ENCODE results near the gene BABAM2. TPM values are rescaled to one million over a fixed set of nuclear protein-coding genes. Genes with fewer than 3 reads are reported as not detected.

The BABAM2 gene
- 10 to 100 TPM in 1 of 2 donors, 1 to 10 TPM in 1; 9.1 to 18.0 TPM for polyA plus RNA-seq

GRCh38 chr2:27890146-27890923, at the start of gene BABAM2, which contains the start of gene RBKS:
Gene BABAM2 (plus strand): TSS chr2:27890729. CDS start chr2:27894557, 3,828 bp downstream.
Gene RBKS (minus strand): TSS chr2:27890387. CDS start chr2:27890345, 42 bp downstream.
- no peaks in the 10 kb centered on the region for H3K9me3 ChIP-seq (ENCODE audit: control insufficient read depth in 2 of 2, insufficient read depth in 1 of 2, low read depth in 1 of 2, low read length in 1 of 2)
- H3K4me3 ChIP-seq (ENCODE audit: low read depth in 1 of 2, low read length in 2 of 2) = peak within 1 kb of the TSS; percentile 87 to 96
- 0 to 1% methylated on average over 79 of the region's 79 CpGs for WGBS, 2 donors
- no peaks in the 10 kb centered on the region for H3K4me1 ChIP-seq (ENCODE audit: control insufficient read depth in 2 of 2, insufficient read depth in 2 of 2, low read length in 1 of 2)
- no peaks in the 10 kb centered on the region for H3K27me3 ChIP-seq (ENCODE audit: control insufficient read depth in 1 of 2, insufficient read depth in 2 of 2, low read length in 2 of 2)
- H3K27ac ChIP-seq (ENCODE audit: low read depth in 2 of 2, low read length in 1 of 2) = peak within 1 kb of the TSS; percentile 93 to 97
- H3K36me3 ChIP-seq (ENCODE audit: control insufficient read depth in 2 of 2, insufficient read depth in 2 of 2, low read length in 1 of 2) = peaks cover 0 to 4% of the 10 kb centered on the region in 2 donors

- 75 to 89% methylated on average over 5 of the region's 5 CpGs for WGBS, 2 donors
- Histone ChIP-seq H3K4me3 (ENCODE audit: low read depth in 1 of 2, low read length in 2 of 2) (no peak overlapping the region), H3K9me3 (ENCODE audit: control insufficient read depth in 2 of 2, insufficient read depth in 1 of 2, low read depth in 1 of 2, low read length in 1 of 2) (no peaks in the 10 kb centered on the region)
Measured at GRCh38 chr2:27842894-27843293, 47.6 kb upstream of the BABAM2 start.

GRCh38 chr2:27843992-27844391, 46.5 kb upstream of the BABAM2 start:
- Histone ChIP-seq H3K27ac (ENCODE audit: low read depth in 2 of 2, low read length in 1 of 2) (no peak overlapping the region), H3K4me1 (ENCODE audit: control insufficient read depth in 2 of 2, insufficient read depth in 2 of 2, low read length in 1 of 2) (no peaks in the 10 kb centered on the region), H3K36me3 (ENCODE audit: control insufficient read depth in 2 of 2, insufficient read depth in 2 of 2, low read length in 1 of 2) (no peaks in the 10 kb centered on the region), H3K4me3 (ENCODE audit: low read depth in 1 of 2, low read length in 2 of 2) (no peak overlapping the region), H3K27me3 (ENCODE audit: control insufficient read depth in 1 of 2, insufficient read depth in 2 of 2, low read length in 2 of 2) (no peaks in the 10 kb centered on the region), H3K9me3 (ENCODE audit: control insufficient read depth in 2 of 2, insufficient read depth in 1 of 2, low read depth in 1 of 2, low read length in 1 of 2) (no peaks in the 10 kb centered on the region)
- WGBS, 2 donors = 86 to 89% methylated on average over 7 of the region's 7 CpGs

More at GRCh38 chr2:27842894-27843293, 47.6 kb upstream of the BABAM2 start:
- Histone ChIP-seq H3K27me3 (ENCODE audit: control insufficient read depth in 1 of 2, insufficient read depth in 2 of 2, low read length in 2 of 2) (no peaks in the 10 kb centered on the region), H3K36me3 (ENCODE audit: control insufficient read depth in 2 of 2, insufficient read depth in 2 of 2, low read length in 1 of 2) (no peaks in the 10 kb centered on the region), H3K4me1 (ENCODE audit: control insufficient read depth in 2 of 2, insufficient read depth in 2 of 2, low read length in 1 of 2) (no peaks in the 10 kb centered on the region), H3K27ac (ENCODE audit: low read depth in 2 of 2, low read length in 1 of 2) (no peak overlapping the region)

GRCh38 chr2:27844821-27845255, 45.7 kb upstream of the BABAM2 start:
- no peaks in the 10 kb centered on the region for H3K9me3 ChIP-seq (ENCODE audit: control insufficient read depth in 2 of 2, insufficient read depth in 1 of 2, low read depth in 1 of 2, low read length in 1 of 2)
- no peaks in the 10 kb centered on the region for H3K4me1 ChIP-seq (ENCODE audit: control insufficient read depth in 2 of 2, insufficient read depth in 2 of 2, low read length in 1 of 2)
- no peak overlapping the region for H3K4me3 ChIP-seq (ENCODE audit: low read depth in 1 of 2, low read length in 2 of 2)
- no peak overlapping the region for H3K27ac ChIP-seq (ENCODE audit: low read depth in 2 of 2, low read length in 1 of 2)
- no peaks in the 10 kb centered on the region for H3K36me3 ChIP-seq (ENCODE audit: control insufficient read depth in 2 of 2, insufficient read depth in 2 of 2, low read length in 1 of 2)
- 44 to 57% methylated on average over 4 of the region's 4 CpGs for WGBS, 2 donors
- H3K27me3 ChIP-seq (ENCODE audit: control insufficient read depth in 1 of 2, insufficient read depth in 2 of 2, low read length in 2 of 2) = no peaks in the 10 kb centered on the region

DNA sequence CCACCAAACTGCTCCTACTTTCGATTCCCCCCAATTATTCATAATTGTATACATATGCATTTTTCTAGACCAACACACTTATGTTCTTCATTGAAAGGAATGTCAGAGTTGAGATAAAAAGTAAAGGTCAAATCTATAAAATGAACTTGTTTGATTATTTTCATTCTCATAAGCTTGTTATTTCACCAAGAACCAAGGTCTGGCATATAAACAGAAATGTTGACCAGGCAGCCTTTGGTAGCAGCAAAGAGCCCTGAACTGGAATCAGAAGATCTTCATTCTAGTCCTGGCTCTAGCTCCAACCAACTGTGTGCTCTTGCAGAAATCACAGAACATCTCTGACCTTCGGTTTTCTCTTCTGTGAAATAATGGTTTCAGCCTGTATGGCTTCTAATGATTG, 43.2 kb upstream of the BABAM2 start:
- 91 to 95% methylated on average over 2 of the region's 2 CpGs for WGBS, 2 donors
- Histone ChIP-seq H3K27me3 (ENCODE audit: control insufficient read depth in 1 of 2, insufficient read depth in 2 of 2, low read length in 2 of 2) (no peaks in the 10 kb centered on the region), H3K9me3 (ENCODE audit: control insufficient read depth in 2 of 2, insufficient read depth in 1 of 2, low read depth in 1 of 2, low read length in 1 of 2) (no peaks in the 10 kb centered on the region), H3K4me1 (ENCODE audit: control insufficient read depth in 2 of 2, insufficient read depth in 2 of 2, low read length in 1 of 2) (no peaks in the 10 kb centered on the region), H3K4me3 (ENCODE audit: low read depth in 1 of 2, low read length in 2 of 2) (no peak overlapping the region), H3K36me3 (ENCODE audit: control insufficient read depth in 2 of 2, insufficient read depth in 2 of 2, low read length in 1 of 2) (no peaks in the 10 kb centered on the region), H3K27ac (ENCODE audit: low read depth in 2 of 2, low read length in 1 of 2) (no peak overlapping the region)

GRCh38 chr2:27849558-27850205, 40.8 kb upstream of the BABAM2 start:
- 96 to 97% methylated on average over 3 of the region's 3 CpGs for WGBS, 2 donors
- no peaks in the 10 kb centered on the region for H3K9me3 ChIP-seq (ENCODE audit: control insufficient read depth in 2 of 2, insufficient read depth in 1 of 2, low read depth in 1 of 2, low read length in 1 of 2)

DNA sequence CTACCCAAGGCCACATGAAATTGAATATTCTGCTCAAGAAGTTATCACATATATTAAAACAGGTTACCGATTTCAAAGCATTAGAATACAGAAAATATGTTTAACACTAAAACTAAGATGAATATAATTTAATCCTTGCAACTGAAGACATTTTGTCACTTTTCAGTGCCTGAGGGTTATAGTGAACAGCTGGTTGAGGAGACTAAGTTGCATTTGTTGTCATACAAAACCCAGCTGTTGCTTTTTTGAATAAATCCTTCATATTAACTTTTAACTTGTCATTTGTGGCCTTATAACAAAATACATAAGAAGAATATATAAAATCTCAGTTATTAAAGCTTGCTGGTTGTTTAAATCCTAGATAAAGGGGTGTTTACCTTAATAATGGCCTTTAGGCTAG, 37.8 kb upstream of the BABAM2 start:
- no peaks in the 10 kb centered on the region for H3K9me3 ChIP-seq (ENCODE audit: control insufficient read depth in 2 of 2, insufficient read depth in 1 of 2, low read depth in 1 of 2, low read length in 1 of 2)
- H3K27ac ChIP-seq (ENCODE audit: low read depth in 2 of 2, low read length in 1 of 2) = no peak overlapping the region
- H3K36me3 ChIP-seq (ENCODE audit: control insufficient read depth in 2 of 2, insufficient read depth in 2 of 2, low read length in 1 of 2) = no peaks in the 10 kb centered on the region
- 91 to 96% methylated on average over 1 of the region's 1 CpG for WGBS, 2 donors
- no peaks in the 10 kb centered on the region for H3K4me1 ChIP-seq (ENCODE audit: control insufficient read depth in 2 of 2, insufficient read depth in 2 of 2, low read length in 1 of 2)
- H3K4me3 ChIP-seq (ENCODE audit: low read depth in 1 of 2, low read length in 2 of 2) = no peak overlapping the region
- no peaks in the 10 kb centered on the region for H3K27me3 ChIP-seq (ENCODE audit: control insufficient read depth in 1 of 2, insufficient read depth in 2 of 2, low read length in 2 of 2)

More at GRCh38 chr2:27849558-27850205, 40.8 kb upstream of the BABAM2 start:
- no peaks in the 10 kb centered on the region for H3K36me3 ChIP-seq (ENCODE audit: control insufficient read depth in 2 of 2, insufficient read depth in 2 of 2, low read length in 1 of 2)
- no peaks in the 10 kb centered on the region for H3K27me3 ChIP-seq (ENCODE audit: control insufficient read depth in 1 of 2, insufficient read depth in 2 of 2, low read length in 2 of 2)
- H3K27ac ChIP-seq (ENCODE audit: low read depth in 2 of 2, low read length in 1 of 2) = no peak overlapping the region
- H3K4me1 ChIP-seq (ENCODE audit: control insufficient read depth in 2 of 2, insufficient read depth in 2 of 2, low read length in 1 of 2) = no peaks in the 10 kb centered on the region
- no peak overlapping the region for H3K4me3 ChIP-seq (ENCODE audit: low read depth in 1 of 2, low read length in 2 of 2)

GRCh38 chr2:27854229-27854862, 36.2 kb upstream of the BABAM2 start:
- Histone ChIP-seq H3K27me3 (ENCODE audit: control insufficient read depth in 1 of 2, insufficient read depth in 2 of 2, low read length in 2 of 2) (no peaks in the 10 kb centered on the region), H3K9me3 (ENCODE audit: control insufficient read depth in 2 of 2, insufficient read depth in 1 of 2, low read depth in 1 of 2, low read length in 1 of 2) (no peaks in the 10 kb centered on the region), H3K27ac (ENCODE audit: low read depth in 2 of 2, low read length in 1 of 2) (no peak overlapping the region), H3K4me1 (ENCODE audit: control insufficient read depth in 2 of 2, insufficient read depth in 2 of 2, low read length in 1 of 2) (no peaks in the 10 kb centered on the region), H3K36me3 (ENCODE audit: control insufficient read depth in 2 of 2, insufficient read depth in 2 of 2, low read length in 1 of 2) (no peaks in the 10 kb centered on the region), H3K4me3 (ENCODE audit: low read depth in 1 of 2, low read length in 2 of 2) (no peak overlapping the region)
- WGBS, 2 donors = 53 to 84% methylated on average over 3 of the region's 3 CpGs

- H3K27ac ChIP-seq (ENCODE audit: low read depth in 2 of 2, low read length in 1 of 2) = no peak overlapping the region
- no peaks in the 10 kb centered on the region for H3K36me3 ChIP-seq (ENCODE audit: control insufficient read depth in 2 of 2, insufficient read depth in 2 of 2, low read length in 1 of 2)
- no peaks in the 10 kb centered on the region for H3K27me3 ChIP-seq (ENCODE audit: control insufficient read depth in 1 of 2, insufficient read depth in 2 of 2, low read length in 2 of 2)
- H3K4me3 ChIP-seq (ENCODE audit: low read depth in 1 of 2, low read length in 2 of 2) = no peak overlapping the region
- H3K4me1 ChIP-seq (ENCODE audit: control insufficient read depth in 2 of 2, insufficient read depth in 2 of 2, low read length in 1 of 2) = no peaks in the 10 kb centered on the region
- H3K9me3 ChIP-seq (ENCODE audit: control insufficient read depth in 2 of 2, insufficient read depth in 1 of 2, low read depth in 1 of 2, low read length in 1 of 2) = no peaks in the 10 kb centered on the region
Measured at GRCh38 chr2:27855476-27855875, 35.1 kb upstream of the BABAM2 start.
